H1 (cell line): ENCODE results near the gene STXBP6. TPM values are rescaled to one million over a fixed set of nuclear protein-coding genes. Genes with fewer than 3 reads are reported as not detected.

Experiments used
- CTCF ChIA-PET: fragments of 300-600 bp; sonication (Branson Sonifier 250); formaldehyde crosslinking; loops from one replicate; lab custom pipeline; 2021; ENCODE audit not compliant: partially characterized antibody; lab: Charles Lee
- POLR2A ChIA-PET: fragments of 300-600 bp; sonication (Branson Sonifier 250); formaldehyde crosslinking; loops from one replicate; lab custom pipeline; 2021; ENCODE audit warnings: inconsistent platforms; ENCODE audit not compliant: partially characterized antibody; lab: Charles Lee
- DNase-seq, 2 experiments: peaks; one replicate each; pipeline versions ENCODE4 v3.0.0 to v3.0.0-alpha.2; 2010 to 2022; ENCODE audit warnings: low spot score in 2 of 2, low read depth in 1 of 2, mixed read lengths in 1 of 2
- FAIRE-seq: peaks from 2 replicates; lab custom pipeline; 2011; peaks lifted over from hg19 to GRCh38; lab: Jason Lieb, UNC
- H2AFZ ChIP-seq: 2 replicates; pipeline ENCODE4 v1.8.1; 2012; ENCODE audit warnings: low read length, inconsistent platforms
- H2AK5ac ChIP-seq: 2 replicates; pipeline ENCODE4 v1.6.1; 2013; ENCODE audit warnings: low read depth, low read length
- H2BK120ac ChIP-seq: replicated peaks from 2 replicates; pipeline ENCODE3; 2013; ENCODE audit warnings: low read depth, low read length, inconsistent platforms
- H2BK12ac ChIP-seq: 2 replicates; pipeline ENCODE4 v1.6.1; 2013; ENCODE audit warnings: low read depth, low read length
- H2BK15ac ChIP-seq: 2 replicates; pipeline ENCODE4 v1.6.1; 2013; ENCODE audit warnings: low read length
- H2BK20ac ChIP-seq: 2 replicates; pipeline ENCODE4 v1.6.1; 2013; ENCODE audit warnings: low read length
- H2BK5ac ChIP-seq: 2 replicates; pipeline ENCODE4 v1.6.1; 2013; ENCODE audit warnings: low read depth, low read length
- H3K14ac ChIP-seq: 2 replicates; pipeline ENCODE4 v1.6.1; 2013; ENCODE audit warnings: inconsistent platforms; ENCODE audit not compliant: insufficient read length
- H3K18ac ChIP-seq: 2 replicates; pipeline ENCODE4 v1.6.1; 2013; ENCODE audit warnings: low read length; ENCODE audit errors: extremely low read depth
- H3K23ac ChIP-seq: 2 replicates; pipeline ENCODE4 v1.6.1; 2013; ENCODE audit warnings: inconsistent platforms; ENCODE audit not compliant: insufficient read length
- H3K23me2 ChIP-seq: 2 replicates; pipeline ENCODE4 v1.6.1; 2013; ENCODE audit warnings: low read depth, low read length
- H3K27ac ChIP-seq: 2 replicates; pipeline ENCODE4 v1.6.1; 2011; ENCODE audit warnings: low read depth, low read length, inconsistent platforms
- H3K27me3 ChIP-seq, 4 experiments: replicated peaks in 1 of 4; 1 replicate in 1 of 4; 2 replicates in 3 of 4; pipeline versions ENCODE4 v1.6.1 to v1.8.1; 2011 to 2013; ENCODE audit warnings: low read length in 3 of 4, mild to moderate bottlenecking in 3 of 4, inconsistent platforms in 2 of 4, mixed read lengths in 2 of 4, moderate library complexity in 1 of 4; ENCODE audit not compliant: control insufficient read depth in 3 of 4, insufficient read depth in 3 of 4; ENCODE audit errors: extremely low read depth in 1 of 4
- H3K36me3 ChIP-seq, 4 experiments: 2 replicates each; pipeline versions ENCODE4 v1.6.1 to v1.8.1; 2011 to 2013; ENCODE audit warnings: mild to moderate bottlenecking in 4 of 4, low read length in 3 of 4, moderate library complexity in 2 of 4, control low read depth in 1 of 4, inconsistent platforms in 1 of 4; ENCODE audit not compliant: insufficient read depth in 4 of 4, control insufficient read depth in 2 of 4
- H3K4ac ChIP-seq: replicated peaks from 2 replicates; pipeline ENCODE3; 2013; ENCODE audit warnings: low read length, low read depth, mixed read lengths, inconsistent platforms; ENCODE audit not compliant: insufficient read length
- H3K4me1 ChIP-seq, 4 experiments: replicated peaks in 1 of 4; 1 replicate in 1 of 4; 2 replicates in 3 of 4; pipeline versions ENCODE4 v1.6.1 to v1.8.1; 2011 to 2013; ENCODE audit warnings: low read length in 3 of 4, inconsistent platforms in 2 of 4, mixed read lengths in 1 of 4; ENCODE audit not compliant: insufficient read depth in 4 of 4, control insufficient read depth in 3 of 4
- H3K4me2 ChIP-seq, 2 experiments: 2 replicates each; pipeline versions ENCODE4 v1.6.1 to v1.8.1; 2011 to 2013; ENCODE audit warnings: low read depth in 2 of 2, low read length in 2 of 2, control low read depth in 1 of 2, inconsistent platforms in 1 of 2, mild to moderate bottlenecking in 1 of 2; ENCODE audit not compliant: insufficient read depth in 1 of 2
- H3K4me3 ChIP-seq, 4 experiments: fragments of 200-600, 300-600 bp in 1 of 4; sonication (generic), shearing (Covaris generic), sonication (Bioruptor Twin) in 1 of 4; 2 replicates each; pipeline versions ENCODE4 v1.5.1 to v1.8.1; 2011 to 2016; ENCODE audit warnings: low read length in 4 of 4, low read depth in 3 of 4, control low read depth in 2 of 4, inconsistent platforms in 2 of 4, mild to moderate bottlenecking in 2 of 4, mixed read lengths in 1 of 4, moderate library complexity in 1 of 4; ENCODE audit not compliant: insufficient read depth in 2 of 4; ENCODE audit errors: extremely low read depth in 1 of 4
- H3K56ac ChIP-seq: replicated peaks from 2 replicates; pipeline ENCODE3; 2013; ENCODE audit warnings: low read depth, mild to moderate bottlenecking, mixed read lengths, low read length, inconsistent platforms; ENCODE audit not compliant: insufficient read length
- H3K79me1 ChIP-seq: 2 replicates; pipeline ENCODE4 v1.6.1; 2013; ENCODE audit warnings: low read depth, low read length, control low read depth
- H3K79me2 ChIP-seq, 2 experiments: 2 replicates each; pipeline versions ENCODE4 v1.6.1 to v1.8.1; 2012 to 2013; ENCODE audit warnings: low read length in 2 of 2, mild to moderate bottlenecking in 2 of 2, inconsistent platforms in 1 of 2; ENCODE audit not compliant: insufficient read depth in 2 of 2, control insufficient read depth in 1 of 2
- H3K9ac ChIP-seq, 4 experiments: replicated peaks in 1 of 4; 1 replicate in 1 of 4; 2 replicates in 3 of 4; pipeline versions ENCODE4 v1.6.1 to v1.8.1; 2011 to 2013; ENCODE audit warnings: low read depth in 3 of 4, low read length in 3 of 4, control low read depth in 2 of 4, mild to moderate bottlenecking in 2 of 4, moderate library complexity in 2 of 4, inconsistent platforms in 1 of 4; ENCODE audit errors: extremely low read depth in 1 of 4
- H3K9me3 ChIP-seq, 2 experiments: 2 replicates each; pipeline versions ENCODE4 v1.6.1 to v1.8.1; 2012 to 2013; ENCODE audit warnings: mild to moderate bottlenecking in 2 of 2, moderate library complexity in 2 of 2, control low read depth in 1 of 2, inconsistent platforms in 1 of 2, low read depth in 1 of 2, low read length in 1 of 2, mixed read lengths in 1 of 2; ENCODE audit not compliant: insufficient read depth in 2 of 2
- H4K20me1 ChIP-seq, 2 experiments: replicated peaks in 1 of 2; 2 replicates each; pipeline versions ENCODE3 to v1.8.1; 2011 to 2013; ENCODE audit warnings: inconsistent platforms in 2 of 2, low read length in 2 of 2, mild to moderate bottlenecking in 1 of 2; ENCODE audit not compliant: insufficient read depth in 2 of 2, control insufficient read depth in 1 of 2
- H4K5ac ChIP-seq: 2 replicates; pipeline ENCODE4 v1.6.1; 2013; ENCODE audit warnings: low read length, low read depth, mixed read lengths, inconsistent platforms; ENCODE audit not compliant: insufficient read length
- H4K8ac ChIP-seq: 2 replicates; pipeline ENCODE4 v1.8.0; 2013; ENCODE audit warnings: mild to moderate bottlenecking, moderate library complexity, low read length, inconsistent platforms; ENCODE audit not compliant: insufficient read depth; ENCODE audit errors: extremely low read depth
- H4K91ac ChIP-seq: replicated peaks from 2 replicates; pipeline ENCODE3; 2013; ENCODE audit warnings: low read length, mixed read lengths, inconsistent platforms; ENCODE audit not compliant: insufficient read length
- CHD1 ChIP-seq: IDR thresholded peaks from 2 replicates; pipeline ENCODE4 v1.6.1; 2012; ENCODE audit warnings: low read depth, low read length, improper control_type of control experiment
- CTCF ChIP-seq, 3 experiments: IDR thresholded peaks; 1 replicate in 2 of 3; 2 replicates in 1 of 3; pipeline versions ENCODE4 v1.5.1 to v1.6.1; 2011; ENCODE audit warnings: low read length in 3 of 3, mild to moderate bottlenecking in 3 of 3, inconsistent platforms in 2 of 3, low read depth in 1 of 3, moderate library complexity in 1 of 3; ENCODE audit not compliant: insufficient read depth in 1 of 3; ENCODE audit errors: control extremely low read depth in 1 of 3
- EZH2 ChIP-seq: fragments of 200-600 bp; sonication (generic); IDR thresholded peaks from 2 replicates; pipeline ENCODE4 v1.7.1; 2012; ENCODE audit warnings: low read depth, mild to moderate bottlenecking, moderate library complexity, low read length, inconsistent platforms; ENCODE audit not compliant: severe bottlenecking
- JUN ChIP-seq: IDR thresholded peaks from 2 replicates; pipeline ENCODE4 v1.6.1; 2011; ENCODE audit warnings: low read depth, mild to moderate bottlenecking, improper control_type of control experiment, low read length
- KDM4A ChIP-seq: IDR thresholded peaks from one replicate; pipeline ENCODE4 v1.7.1; 2012; ENCODE audit warnings: low read depth, mild to moderate bottlenecking, moderate library complexity, low read length, inconsistent platforms; ENCODE audit not compliant: severe bottlenecking
- RAD21 ChIP-seq, 2 experiments: IDR thresholded peaks in 1 of 2; conservative IDR thresholded peaks in 1 of 2; 2 replicates each; pipeline ENCODE4 v1.6.1; 2011; ENCODE audit warnings: low read depth in 2 of 2, low read length in 2 of 2, improper control_type of control experiment in 1 of 2, inconsistent platforms in 1 of 2, mild to moderate bottlenecking in 1 of 2, moderate library complexity in 1 of 2
- RFX5 ChIP-seq: IDR thresholded peaks from 2 replicates; pipeline ENCODE4 v1.6.1; 2011; ENCODE audit warnings: low read depth, low read length, improper control_type of control experiment, borderline replicate concordance
- TAF1 ChIP-seq: IDR thresholded peaks from 2 replicates; pipeline ENCODE4 v1.6.1; 2011; ENCODE audit warnings: mild to moderate bottlenecking, low read depth, low read length
- TBP ChIP-seq: IDR thresholded peaks from 2 replicates; pipeline ENCODE4 v1.6.1; 2011; ENCODE audit warnings: low read depth, low read length, improper control_type of control experiment
- USF2 ChIP-seq: IDR thresholded peaks from 2 replicates; pipeline ENCODE4 v1.6.1; 2011; ENCODE audit warnings: low read length, improper control_type of control experiment
- WGBS, 2 experiments: shearing (Covaris generic) in 1 of 2; methylation state at CpG; one replicate each; pipeline versions ENCODE4 v1.1.6 to v1.1.7; 2013 to 2015; ENCODE audit warnings: low lambda C conversion rate in 2 of 2, mixed read lengths in 2 of 2, inconsistent platforms in 1 of 2, low coverage in 1 of 2, missing lambda C conversion rate in 1 of 2; ENCODE audit not compliant: insufficient replicate concordance in 2 of 2, insufficient coverage in 1 of 2, insufficient read length in 1 of 2; ENCODE audit errors: extremely low coverage in 1 of 2, missing lambda C conversion rate in 1 of 2; 5-methylcytosine and 5-hydroxymethylcytosine counted together
- polyA plus RNA-seq, 7 experiments: library from polyadenylated mRNA; depleted of rRNA in 3 of 7; stranded (reverse) in 5 of 7; unstranded in 2 of 7; fragments of >200 nt in 5 of 7; fragments of 200-250 nt in 2 of 7; gene quantifications; 1 replicate in 5 of 7; 2 replicates in 1 of 7; 4 replicates in 1 of 7; pipeline versions ENCODE4 v1.2.1 to v1.2.3, GENCODE V29; 2011 to 2013; ENCODE audit warnings: missing spikeins in 2 of 7, mixed read lengths in 2 of 7
- total RNA-seq: library from RNA; stranded (reverse); fragmentation: NEBNext Ultra II Directional; extraction: Animal tissue kit (Norgen Biotek cat#: 25700); gene quantifications from 2 replicates; pipeline ENCODE4 v1.2.1, GENCODE V29; 2021

Gene STXBP6
- total and polyA plus RNA-seq, 2 of the 8 experiments (the other 6 are each of a cell fraction or from before 2014, with no cell fraction given): 9.4 to 18.1 TPM

GRCh38 chr14:24891987-24892496, 157.9 kb downstream of the STXBP6 start:
- Histone ChIP-seq H3K79me1 (no peaks in the 10 kb centered on the region), H3K27ac (no peak overlapping the region), H2BK12ac (no peak overlapping the region), H4K8ac (no peak overlapping the region), H2BK5ac (no peak overlapping the region), H2BK15ac (no peak overlapping the region), H3K4me2 (no peak overlapping the region), H4K20me1 (no peaks in the 10 kb centered on the region), H2BK120ac (no peak overlapping the region), H3K36me3 (no peaks in the 10 kb centered on the region), H4K91ac (no peak overlapping the region), H3K4me3 (no peak overlapping the region), H3K18ac (no peak overlapping the region), H3K4ac (no peak overlapping the region), H3K23me2 (no peaks in the 10 kb centered on the region), H3K9ac (no peak overlapping the region), H3K27me3 (no peaks in the 10 kb centered on the region), H2AFZ (no peak overlapping the region), H2BK20ac (no peak overlapping the region), H3K9me3 (peaks cover 0 to 7% of the 10 kb centered on the region in 2 experiments; a peak in 1 of 4 replicates), H3K14ac (no peak overlapping the region), H3K79me2 (no peaks in the 10 kb centered on the region), H4K5ac (no peak overlapping the region), H2AK5ac (no peak overlapping the region), H3K4me1 (no peaks in the 10 kb centered on the region), H3K23ac (no peak overlapping the region), H3K56ac (no peak overlapping the region)
- CTCF ChIA-PET: no interaction called here
- POLR2A ChIA-PET: no interaction called here
- WGBS, 2 experiments: 93% methylated on average over 1 of the region's 1 CpG; no CpG with 5 or more reads in 1 of the 2 experiments
- no peak for FAIRE-seq
- DNase-seq: no peak
- TF ChIP-seq EZH2 (no peak), CHD1 (no peak), RAD21 (IDR thresholded peaks at IDR 0.05 in 1 of 2, conservative IDR thresholded peaks at IDR 0.05 in 1 of 2; ENCODE audit: low read depth in 2 of 2, low read length in 2 of 2) (no peak), JUN (no peak), TBP (no peak), CTCF (IDR thresholded peaks at IDR 0.05; ENCODE audit: control extremely low read depth in 1 of 3, insufficient read depth in 1 of 3, low read depth in 1 of 3, low read length in 3 of 3) (no peak), KDM4A (no peak), TAF1 (no peak), RFX5 (no peak), USF2 (no peak)
